GM10847 (cell line): ENCODE data around the gene OSTF1.

Experiments used
- POLR2A ChIP-seq: IDR thresholded peaks from 2 replicates; pipeline ENCODE4 v1.6.1; 2011; ENCODE audit not compliant: insufficient read length; ENCODE audit errors: extremely low read depth

Gene OSTF1

GRCh38 chr9:75131700-75132099 lies 43.4 kb downstream of the OSTF1 start:
- no peak for TF ChIP-seq POLR2A

GRCh38 chr9:75132244-75132643 lies 43.9 kb downstream of the OSTF1 start:
- TF ChIP-seq POLR2A: no peak

GRCh38 chr9:75133396-75133795 lies 45.1 kb downstream of the OSTF1 start:
- TF ChIP-seq POLR2A: no peak

GRCh38 chr9:75134495-75134894 lies 46.2 kb downstream of the OSTF1 start:
- no peak for TF ChIP-seq POLR2A

- TF ChIP-seq POLR2A: no peak
These were observed 50.1 kb downstream of the OSTF1 start for GRCh38 chr9:75138260-75139040.

GRCh38 chr9:75139201-75139600 lies 50.9 kb downstream of the OSTF1 start:
- TF ChIP-seq POLR2A: no peak

GRCh38 chr9:75140261-75140660 lies 51.9 kb downstream of the OSTF1 start:
- no peak for TF ChIP-seq POLR2A

GRCh38 chr9:75142202-75142601 lies 53.9 kb downstream of the OSTF1 start:
- TF ChIP-seq POLR2A: no peak

GRCh38 chr9:75146229-75146628 lies 57.9 kb downstream of the OSTF1 start:
- no peak for TF ChIP-seq POLR2A

GRCh38 chr9:75147638-75148037 lies 59.3 kb downstream of the OSTF1 start:
- no peak for TF ChIP-seq POLR2A

GRCh38 chr9:75148561-75148960 lies 60.2 kb downstream of the OSTF1 start:
- TF ChIP-seq POLR2A: no peak

GRCh38 chr9:75149841-75150241 lies 61.5 kb downstream of the OSTF1 start:
- no peak for TF ChIP-seq POLR2A

- no peak for TF ChIP-seq POLR2A
These were observed 62.2 kb downstream of the OSTF1 start for GRCh38 chr9:75150512-75150911.

GRCh38 chr9:75152416-75152815 lies 64.1 kb downstream of the OSTF1 start:
- TF ChIP-seq POLR2A: no peak

- TF ChIP-seq POLR2A: no peak
These were observed 68.5 kb downstream of the OSTF1 start for GRCh38 chr9:75156858-75157257.

- no peak for TF ChIP-seq POLR2A
These were observed 73.0 kb downstream of the OSTF1 start for GRCh38 chr9:75161116-75161857.

GRCh38 chr9:75163764-75164163 lies 75.5 kb downstream of the OSTF1 start:
- no peak for TF ChIP-seq POLR2A

GRCh38 chr9:75164573-75164972 lies 76.3 kb downstream of the OSTF1 start:
- no peak for TF ChIP-seq POLR2A
